PC-3 (cell line): Measurements from ENCODE around the gene TTBK1. TPM values are rescaled to one million over a fixed set of nuclear protein-coding genes. Genes with fewer than 3 reads are reported as not detected.

Source experiments
- ATAC-seq: fragments of 200-7000 bp; cut with Tn5 transposase; 2 replicates; pipeline ENCODE4 v1.9.1; 2020; ENCODE audit warnings: mild to moderate bottlenecking, moderate library complexity
- BruUV-seq: library from RNA; stranded (reverse); fragments of 400-500 nt; replicated peaks from 2 replicates; lab custom pipeline; 2021; lab: Mats Ljungman, UMichigan
- CTCF ChIA-PET: fragments of 300-600 bp; sonication (Branson Sonifier 250); formaldehyde crosslinking; loops from one replicate; lab custom pipeline; 2022; ENCODE audit warnings: antibody characterized with exemption; lab: Charles Lee
- POLR2A ChIA-PET: fragments of 300-600 bp; sonication (Branson Sonifier 250); formaldehyde crosslinking; loops from one replicate; lab custom pipeline; 2022; ENCODE audit warnings: antibody characterized with exemption; ENCODE audit not compliant: unreplicated experiment; lab: Charles Lee
- DNase-seq: peaks from one replicate; pipeline ENCODE4 v3.0.0-alpha.2; 2015
- H2AFZ ChIP-seq: fragments of 300-600 bp; sonication (generic); 2 replicates; pipeline ENCODE4 v1.6.0; 2016; ENCODE audit warnings: antibody characterized with exemption, low read length
- H3F3A ChIP-seq: fragments of 300-600 bp; sonication (generic); one replicate; pipeline ENCODE4 v1.6.0; 2017; ENCODE audit warnings: antibody characterized with exemption, low read length, control low read depth, mild to moderate bottlenecking; ENCODE audit not compliant: unreplicated experiment
- H3K27ac ChIP-seq: fragments of 300-600 bp; sonication (generic); 2 replicates; pipeline ENCODE4 v1.5.1; 2016; ENCODE audit warnings: mild to moderate bottlenecking, low read length
- H3K27me3 ChIP-seq: fragments of 300-600 bp; sonication (generic); 2 replicates; pipeline ENCODE4 v1.6.1; 2016; ENCODE audit warnings: low read length, mixed read lengths
- H3K36me3 ChIP-seq: fragments of 300-600 bp; sonication (generic); 2 replicates; pipeline ENCODE4 v1.6.1; 2016; ENCODE audit warnings: low read depth, mixed run types, low read length, mixed read lengths
- H3K4me1 ChIP-seq: fragments of 300-600 bp; sonication (generic); 2 replicates; pipeline ENCODE4 v1.5.1; 2016; ENCODE audit warnings: low read length; ENCODE audit not compliant: insufficient read depth
- H3K4me2 ChIP-seq: fragments of 300-600 bp; sonication (generic); 2 replicates; pipeline ENCODE4 v1.6.0; 2016; ENCODE audit warnings: low read length
- H3K4me3 ChIP-seq: fragments of 300-600 bp; sonication (generic); 2 replicates; pipeline ENCODE4 v1.5.1; 2016; ENCODE audit warnings: mild to moderate bottlenecking, low read length, mixed read lengths
- H3K79me2 ChIP-seq: fragments of 300-600 bp; sonication (generic); 2 replicates; pipeline ENCODE4 v1.6.1; 2017; ENCODE audit warnings: low read length, mixed read lengths
- H3K9ac ChIP-seq: fragments of 300-600 bp; sonication (generic); 2 replicates; pipeline ENCODE4 v1.6.0; 2016; ENCODE audit warnings: mild to moderate bottlenecking, low read length
- H3K9me2 ChIP-seq: fragments of 300-600 bp; sonication (generic); replicated peaks from 2 replicates; pipeline ENCODE4 v1.6.1; 2016; ENCODE audit warnings: mixed run types, low read length, mixed read lengths
- H3K9me3 ChIP-seq: fragments of 300-600 bp; sonication (generic); 2 replicates; pipeline ENCODE4 v1.6.1; 2016; ENCODE audit warnings: low read length, mixed read lengths
- H4K20me1 ChIP-seq: fragments of 300-600 bp; sonication (generic); 2 replicates; pipeline ENCODE4 v1.6.1; 2016; ENCODE audit warnings: low read length, mixed read lengths
- CTCF ChIP-seq: fragments of 300-600 bp; sonication (generic); conservative IDR thresholded peaks from 2 replicates; pipeline ENCODE4 v1.5.1; 2017; ENCODE audit warnings: antibody characterized with exemption, low read depth, mild to moderate bottlenecking, low read length
- EZH2 ChIP-seq: fragments of 300-600 bp; sonication (generic); IDR thresholded peaks from one replicate; pipeline ENCODE4 v1.6.1; 2017; ENCODE audit warnings: antibody characterized with exemption, mild to moderate bottlenecking, low read length; ENCODE audit not compliant: unreplicated experiment
- EZH2phosphoT487 ChIP-seq: fragments of 300-600 bp; sonication (generic); IDR thresholded peaks from 2 replicates; pipeline ENCODE4 v1.6.1; 2018; ENCODE audit warnings: mild to moderate bottlenecking, antibody characterized with exemption, low read length, borderline replicate concordance
- intact Hi-C: fragments of 100-400 bp; cut with micrococcal nuclease; formaldehyde crosslinking; loops from 2 replicates; pipeline ENCODE4 v1.9.0; 2023
- total RNA-seq: library from RNA; depleted of rRNA; stranded (reverse); fragments of >200 nt; gene quantifications from 2 replicates; pipeline ENCODE4 v1.2.3, GENCODE V29; 2014

TTBK1 gene
- total RNA-seq, 1 experiment from 2014 or later, result not detected

- no peak overlapping the region for H3K4me3 ChIP-seq
- H3K4me2 ChIP-seq, result no peak overlapping the region
- H3K27ac ChIP-seq, result no peak overlapping the region
- H3K36me3 ChIP-seq, result no peaks in the 10 kb centered on the region; the same call in 1 of the 2 replicates
- DNase-seq, result no peak
- no peaks in the 10 kb centered on the region for H3K9me3 ChIP-seq
- H3K9ac ChIP-seq, result no peak overlapping the region
- CTCF ChIA-PET, result no interaction called here
- no peaks in the 10 kb centered on the region for H3K9me2 ChIP-seq
- intact Hi-C loops, result no loop called here
- BruUV-seq, result no TSS peak
- no peaks in the 10 kb centered on the region for H3K4me1 ChIP-seq
- no peak for TF ChIP-seq CTCF
- no peak for TF ChIP-seq EZH2
- no peak for TF ChIP-seq EZH2phosphoT487
- no peaks in the 10 kb centered on the region for H4K20me1 ChIP-seq
- H3F3A ChIP-seq, result no peaks in the 10 kb centered on the region
- no peak overlapping the region for H2AFZ ChIP-seq
- no peaks in the 10 kb centered on the region for H3K79me2 ChIP-seq
- no peak for ATAC-seq
- no peaks in the 10 kb centered on the region for H3K27me3 ChIP-seq
- POLR2A ChIA-PET, result no interaction called here
Observed at GRCh38 chr6:43267619-43268354, 24.5 kb downstream of the TTBK1 start.

- no peak for TF ChIP-seq EZH2
- Histone ChIP-seq H3K36me3 (no peaks in the 10 kb centered on the region; the same call in 1 of the 2 replicates), H3K9ac (no peak overlapping the region), H3K9me3 (no peaks in the 10 kb centered on the region), H3K27ac (no peak overlapping the region), H3K9me2 (no peaks in the 10 kb centered on the region), H4K20me1 (no peaks in the 10 kb centered on the region), H3K4me2 (no peak overlapping the region), H3K79me2 (no peaks in the 10 kb centered on the region), H3K4me3 (no peak overlapping the region), H2AFZ (no peak overlapping the region), H3K4me1 (no peaks in the 10 kb centered on the region), H3K27me3 (no peaks in the 10 kb centered on the region), H3F3A (no peaks in the 10 kb centered on the region)
- no peak for ATAC-seq
- ChIA-PET CTCF (no interaction called here), POLR2A (no interaction called here)
- intact Hi-C loops, result no loop called here
- DNase-seq, result no peak
- no TSS peak for BruUV-seq
Observed at GRCh38 chr6:43268355-43268700, 25.0 kb downstream of the TTBK1 start.

GRCh38 chr6:43268782-43269272 is 25.5 kb downstream of the TTBK1 start:
- no peak overlapping the region for H3K4me3 ChIP-seq
- H3K9me2 ChIP-seq, result no peaks in the 10 kb centered on the region
- H3K36me3 ChIP-seq, result no peaks in the 10 kb centered on the region
- TF ChIP-seq CTCF, result no peak
- H3K9ac ChIP-seq, result no peak overlapping the region
- BruUV-seq, result no TSS peak
- no peak overlapping the region for H3K4me2 ChIP-seq
- intact Hi-C loops, result no loop called here
- peaks cover 1% of the 10 kb centered on the region; the same call in 1 of the 2 replicates for H3K27me3 ChIP-seq
- ChIA-PET CTCF (no interaction called here), POLR2A (no interaction called here)
- no peaks in the 10 kb centered on the region for H4K20me1 ChIP-seq
- no peaks in the 10 kb centered on the region for H3F3A ChIP-seq
- H3K9me3 ChIP-seq, result no peaks in the 10 kb centered on the region
- ATAC-seq, result no peak
- no peak overlapping the region for H2AFZ ChIP-seq
- H3K27ac ChIP-seq, result no peak overlapping the region
- H3K79me2 ChIP-seq, result no peaks in the 10 kb centered on the region
- H3K4me1 ChIP-seq, result no peaks in the 10 kb centered on the region
- no peak for DNase-seq
